Tibial nerve (tissue), 4 donors: ENCODE results near the gene AGO4. TPM values are rescaled to one million over a fixed set of nuclear protein-coding genes. Genes with fewer than 3 reads are reported as not detected.

Source experiments
- DNase-seq, 2 donors: peaks; one replicate each; pipeline ENCODE4 v3.0.0-alpha.2; 2019; ENCODE audit warnings: low spot score in 2 of 2
- H3K27ac ChIP-seq, 4 donors: fragments of 200-600 bp; sonication (generic) in 3 of 4; one replicate each; pipeline ENCODE4 v1.5.1; 2017 to 2019; ENCODE audit warnings: mild to moderate bottlenecking in 1 of 4
- H3K27me3 ChIP-seq, 2 donors: fragments of 200-600 bp; sonication (generic) in 1 of 2; one replicate each; pipeline versions ENCODE4 v1.5.1 to v1.6.0; 2017 to 2019
- H3K36me3 ChIP-seq, 3 donors: fragments of 200-600 bp; sonication (generic); one replicate each; pipeline ENCODE4 v1.5.1; 2018 to 2019
- H3K4me1 ChIP-seq, 4 donors: fragments of 200-600 bp; sonication (generic) in 3 of 4; one replicate each; pipeline ENCODE4 v1.5.1; 2017 to 2019
- H3K4me3 ChIP-seq, 4 donors: fragments of 200-600 bp; sonication (generic) in 3 of 4; one replicate each; pipeline ENCODE4 v1.5.1; 2017 to 2019; ENCODE audit warnings: mild to moderate bottlenecking in 1 of 4, moderate library complexity in 1 of 4
- H3K9me3 ChIP-seq, 4 donors: fragments of 200-600 bp; sonication (generic) in 3 of 4; one replicate each; pipeline ENCODE4 v1.5.1; 2017 to 2019
- EP300 ChIP-seq, 2 donors: sonication (generic); formaldehyde crosslinking; IDR thresholded peaks; one replicate each; pipeline ENCODE4 v1.6.1; 2017; ENCODE audit warnings: antibody characterized with exemption in 2 of 2, mild to moderate bottlenecking in 1 of 2
- POLR2A ChIP-seq, 2 donors: fragments of 450-650 bp; IDR thresholded peaks; one replicate each; pipeline ENCODE4 v1.6.1; 2017; ENCODE audit warnings: antibody characterized with exemption in 2 of 2, mild to moderate bottlenecking in 2 of 2, moderate library complexity in 2 of 2
- WGBS, 2 donors: methylation state at CpG; one replicate each; pipeline ENCODE4 v1.1.5; 2018; 5-methylcytosine and 5-hydroxymethylcytosine counted together
- total RNA-seq, 4 donors: library from RNA; depleted of rRNA; stranded (reverse); fragments of >200 nt; gene quantifications; one replicate each; pipeline ENCODE4 v1.1.0, GENCODE V29; 2016
- TF ChIP-seq, protein P1 (sequence below), 5 experiments: fragments of 200-600 bp in 3 of 5; fragments of 450-650 bp in 2 of 5; sonication (generic) in 3 of 5; IDR thresholded peaks; one replicate each; pipeline ENCODE4 v1.5.1; 2016 to 2019; ENCODE audit warnings: antibody characterized with exemption in 5 of 5, mild to moderate bottlenecking in 3 of 5, moderate library complexity in 2 of 5

AGO4 gene
- total RNA-seq: 10 to 100 TPM; 11.5 to 16.3 (median 13.9) TPM

- DNase-seq: peak in 1 of 2 donors; percentile 19
- peaks cover 0 to 30% (median 13%) of the 10 kb centered on the region in 4 donors for H3K4me1 ChIP-seq
- whole genome bisulfite sequencing, 2 donors: 2% methylated on average over 43 to 46 of the region's 105 CpGs
- peak within 1 kb of the TSS; percentile 61 to 99 (median 78) for H3K4me3 ChIP-seq
- peak within 1 kb of the TSS; percentile 65 to 93 (median 87) for H3K27ac ChIP-seq
- no peaks in the 10 kb centered on the region for H3K36me3 ChIP-seq
- no peaks in the 10 kb centered on the region for H3K9me3 ChIP-seq
- no peaks in the 10 kb centered on the region for H3K27me3 ChIP-seq
- no peak for TF ChIP-seq POLR2A (IDR thresholded peaks at IDR 0.05)
- no peak for TF ChIP-seq EP300 (IDR thresholded peaks at IDR 0.05)
- TF ChIP-seq, protein P1, sequence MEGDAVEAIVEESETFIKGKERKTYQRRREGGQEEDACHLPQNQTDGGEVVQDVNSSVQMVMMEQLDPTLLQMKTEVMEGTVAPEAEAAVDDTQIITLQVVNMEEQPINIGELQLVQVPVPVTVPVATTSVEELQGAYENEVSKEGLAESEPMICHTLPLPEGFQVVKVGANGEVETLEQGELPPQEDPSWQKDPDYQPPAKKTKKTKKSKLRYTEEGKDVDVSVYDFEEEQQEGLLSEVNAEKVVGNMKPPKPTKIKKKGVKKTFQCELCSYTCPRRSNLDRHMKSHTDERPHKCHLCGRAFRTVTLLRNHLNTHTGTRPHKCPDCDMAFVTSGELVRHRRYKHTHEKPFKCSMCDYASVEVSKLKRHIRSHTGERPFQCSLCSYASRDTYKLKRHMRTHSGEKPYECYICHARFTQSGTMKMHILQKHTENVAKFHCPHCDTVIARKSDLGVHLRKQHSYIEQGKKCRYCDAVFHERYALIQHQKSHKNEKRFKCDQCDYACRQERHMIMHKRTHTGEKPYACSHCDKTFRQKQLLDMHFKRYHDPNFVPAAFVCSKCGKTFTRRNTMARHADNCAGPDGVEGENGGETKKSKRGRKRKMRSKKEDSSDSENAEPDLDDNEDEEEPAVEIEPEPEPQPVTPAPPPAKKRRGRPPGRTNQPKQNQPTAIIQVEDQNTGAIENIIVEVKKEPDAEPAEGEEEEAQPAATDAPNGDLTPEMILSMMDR (IDR thresholded peaks at IDR 0.05): peak in 3 of 5 experiments; percentile 18 to 48 (median 44)
Observed at GRCh38 chr1:35807614-35808449, at the start of gene AGO4. Gene AGO4, plus strand, starts transcription at chr1:35808016. Its CDS starts 401 bp downstream, at chr1:35808417.

- Histone ChIP-seq H3K4me3 (no peak overlapping the region), H3K36me3 (no peaks in the 10 kb centered on the region), H3K9me3 (no peaks in the 10 kb centered on the region), H3K27ac (no peak overlapping the region), H3K27me3 (no peaks in the 10 kb centered on the region), H3K4me1 (no peaks in the 10 kb centered on the region)
- TF ChIP-seq EP300 (IDR thresholded peaks at IDR 0.05) (no peak), POLR2A (IDR thresholded peaks at IDR 0.05) (no peak)
- TF ChIP-seq, protein P1 (IDR thresholded peaks at IDR 0.05): no peak
- 68 to 81% methylated on average over 2 of the region's 2 CpGs for WGBS, 2 donors
- no peak for DNase-seq
Observed at GRCh38 chr1:35762141-35762540, 45.7 kb upstream of the AGO4 start.

DNA sequence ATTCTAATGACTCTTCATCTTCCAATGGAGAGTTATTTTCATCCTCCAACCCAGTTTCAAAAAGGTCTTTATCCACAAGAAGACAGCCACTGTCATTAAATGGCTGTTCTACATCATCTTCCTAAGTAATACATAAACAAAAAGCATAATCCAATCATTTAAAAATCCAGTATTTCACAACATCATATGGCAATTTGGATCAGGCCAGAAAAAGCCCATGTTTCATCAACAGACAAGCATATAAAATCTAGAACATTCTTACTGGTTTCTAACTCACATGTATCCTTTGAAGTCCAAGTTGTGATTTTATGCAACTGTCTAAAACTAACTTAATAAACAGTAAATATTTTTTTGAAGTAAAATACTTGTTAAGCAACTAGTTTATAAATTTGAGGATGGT is 44.6 kb upstream of the AGO4 start:
- Histone ChIP-seq H3K9me3 (no peaks in the 10 kb centered on the region), H3K27me3 (no peaks in the 10 kb centered on the region), H3K36me3 (no peaks in the 10 kb centered on the region), H3K4me3 (no peak overlapping the region), H3K27ac (no peak overlapping the region), H3K4me1 (no peaks in the 10 kb centered on the region)
- TF ChIP-seq, protein P1 (IDR thresholded peaks at IDR 0.05): no peak
- TF ChIP-seq POLR2A (IDR thresholded peaks at IDR 0.05) (no peak), EP300 (IDR thresholded peaks at IDR 0.05) (no peak)
- no peak for DNase-seq

DNA sequence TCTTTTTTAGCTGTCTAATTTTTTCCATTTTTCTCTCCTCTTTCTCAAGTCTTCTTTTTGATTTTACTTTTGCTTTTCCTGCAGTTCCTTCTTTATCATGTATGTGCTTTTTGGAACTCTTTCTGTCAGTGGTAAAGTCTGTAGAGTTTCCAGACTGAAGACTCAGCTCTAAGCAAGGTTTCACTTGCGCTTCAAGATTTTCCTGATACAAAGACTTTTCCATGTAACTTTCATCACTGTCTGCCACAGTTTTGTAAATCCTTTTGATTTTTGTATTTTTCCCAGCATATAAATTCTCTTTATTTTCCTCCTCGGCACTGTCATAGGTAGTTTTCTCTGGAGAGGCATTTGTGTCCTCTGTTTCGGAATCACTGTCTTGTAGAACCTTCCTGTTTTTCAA is 43.5 kb upstream of the AGO4 start:
- WGBS, 2 donors: 87 to 90% methylated on average over 3 of the region's 3 CpGs
- Histone ChIP-seq H3K4me1 (peaks cover 0 to 8% (median 0%) of the 10 kb centered on the region in 4 donors), H3K9me3 (no peaks in the 10 kb centered on the region), H3K27ac (no peak overlapping the region), H3K4me3 (no peak overlapping the region), H3K36me3 (no peaks in the 10 kb centered on the region), H3K27me3 (no peaks in the 10 kb centered on the region)
- TF ChIP-seq POLR2A (IDR thresholded peaks at IDR 0.05): no peak
- TF ChIP-seq, protein P1 (IDR thresholded peaks at IDR 0.05): no peak
- TF ChIP-seq EP300 (IDR thresholded peaks at IDR 0.05): no peak
- DNase-seq: no peak
